ENCODE results near the gene SV2C. TPM values are rescaled to one million over a fixed set of nuclear protein-coding genes. Genes with fewer than 3 reads are reported as not detected.

The SV2C gene
- total RNA-seq, 1 donor from 2014 or later: 0.33 TPM

GRCh38 chr5:76190356-76190755 lies 107.2 kb downstream of the SV2C start:
- no peak overlapping the region for H3K4me3 Mint-ChIP-seq
- H3K27ac Mint-ChIP-seq (ENCODE audit: unreplicated experiment): no peak overlapping the region
- peaks cover 3% of the 10 kb centered on the region for H3K27me3 Mint-ChIP-seq (ENCODE audit: low read depth)
- TF ChIP-seq CTCF (conservative IDR thresholded peaks at IDR 0.05): no peak
- DNase-seq (ENCODE audit: low read depth, low spot score): no peak
- H3K4me1 Mint-ChIP-seq: peaks cover 10% of the 10 kb centered on the region
- no peaks in the 10 kb centered on the region for H3K9me3 Mint-ChIP-seq
- H3K36me3 Mint-ChIP-seq (ENCODE audit: low read depth): peaks cover 3% of the 10 kb centered on the region

GRCh38 chr5:76192837-76193236 lies 109.7 kb downstream of the SV2C start:
- H3K9me3 Mint-ChIP-seq: no peaks in the 10 kb centered on the region
- no peak overlapping the region for H3K4me3 Mint-ChIP-seq

GRCh38 chr5:76193635-76194034 lies 110.5 kb downstream of the SV2C start:
- DNase-seq (ENCODE audit: low read depth, low spot score): no peak
- Mint-ChIP-seq H3K4me3 (no peak overlapping the region), H3K36me3 (ENCODE audit: low read depth) (no peaks in the 10 kb centered on the region), H3K27ac (ENCODE audit: unreplicated experiment) (no peak overlapping the region), H3K9me3 (no peaks in the 10 kb centered on the region), H3K27me3 (ENCODE audit: low read depth) (peaks cover 3% of the 10 kb centered on the region), H3K4me1 (peaks cover 10% of the 10 kb centered on the region)
- TF ChIP-seq CTCF (conservative IDR thresholded peaks at IDR 0.05): no peak

More at GRCh38 chr5:76192837-76193236, 109.7 kb downstream of the SV2C start:
- no peak for TF ChIP-seq CTCF (conservative IDR thresholded peaks at IDR 0.05)
- DNase-seq (ENCODE audit: low read depth, low spot score): no peak
- Mint-ChIP-seq H3K4me1 (peaks cover 10% of the 10 kb centered on the region), H3K27me3 (ENCODE audit: low read depth) (peaks cover 3% of the 10 kb centered on the region), H3K36me3 (ENCODE audit: low read depth) (no peaks in the 10 kb centered on the region), H3K27ac (ENCODE audit: unreplicated experiment) (no peak overlapping the region)

- no peak for DNase-seq (ENCODE audit: low read depth, low spot score)
- TF ChIP-seq CTCF (conservative IDR thresholded peaks at IDR 0.05): no peak
- H3K27ac Mint-ChIP-seq (ENCODE audit: unreplicated experiment): no peak overlapping the region
- H3K36me3 Mint-ChIP-seq (ENCODE audit: low read depth): no peaks in the 10 kb centered on the region
- no peaks in the 10 kb centered on the region for H3K9me3 Mint-ChIP-seq
- peaks cover 14% of the 10 kb centered on the region for H3K4me1 Mint-ChIP-seq
- H3K4me3 Mint-ChIP-seq: no peak overlapping the region
- H3K27me3 Mint-ChIP-seq (ENCODE audit: low read depth): peaks cover 3% of the 10 kb centered on the region
Observed at GRCh38 chr5:76194340-76194739, 111.2 kb downstream of the SV2C start.

- TF ChIP-seq CTCF (conservative IDR thresholded peaks at IDR 0.05): no peak
- H3K36me3 Mint-ChIP-seq (ENCODE audit: low read depth): no peaks in the 10 kb centered on the region
- H3K4me1 Mint-ChIP-seq: peaks cover 17% of the 10 kb centered on the region
- H3K4me3 Mint-ChIP-seq: no peak overlapping the region
- no peak for DNase-seq (ENCODE audit: low read depth, low spot score)
- H3K9me3 Mint-ChIP-seq: no peaks in the 10 kb centered on the region
- no peaks in the 10 kb centered on the region for H3K27me3 Mint-ChIP-seq (ENCODE audit: low read depth)
- H3K27ac Mint-ChIP-seq (ENCODE audit: unreplicated experiment): no peak overlapping the region
Observed at GRCh38 chr5:76196457-76196856, 113.3 kb downstream of the SV2C start.
